Upper lobe of left lung (tissue), 6 donors: ENCODE data around the gene ELF4. TPM values are rescaled to one million over a fixed set of nuclear protein-coding genes. Genes with fewer than 3 reads are reported as not detected.

Source experiments
- ATAC-seq, 2 donors: fragments of 200-7000 bp; cut with Tn5 transposase; one replicate each; pipeline ENCODE4 v1.9.1; 2022; ENCODE audit warnings: mild to moderate bottlenecking in 2 of 2, moderate library complexity in 2 of 2; ENCODE audit not compliant: low FRiP score in 2 of 2
- DNase-seq, 2 donors: peaks; one replicate each; pipeline ENCODE4 v3.0.0-alpha.2; 2019 to 2020
- H3K27ac ChIP-seq, 4 donors: fragments of 200-600 bp; sonication (generic); one replicate each; pipeline ENCODE4 v1.5.1; 2016 to 2019
- H3K27me3 ChIP-seq, 4 donors: fragments of 200-600 bp; sonication (generic); one replicate each; pipeline ENCODE4 v1.5.1; 2017 to 2019
- H3K36me3 ChIP-seq, 4 donors: fragments of 200-600 bp; sonication (generic); one replicate each; pipeline ENCODE4 v1.5.1; 2016 to 2019
- H3K4me1 ChIP-seq, 4 donors: fragments of 200-600 bp; sonication (generic); one replicate each; pipeline ENCODE4 v1.5.1; 2018 to 2019
- H3K4me3 ChIP-seq, 4 donors: fragments of 200-600 bp; sonication (generic); one replicate each; pipeline ENCODE4 v1.5.1; 2017 to 2019; ENCODE audit warnings: mild to moderate bottlenecking in 2 of 4, moderate library complexity in 1 of 4
- H3K9me3 ChIP-seq, 4 donors: fragments of 200-600 bp; sonication (generic); one replicate each; pipeline ENCODE4 v1.5.1; 2018 to 2019
- CTCF ChIP-seq, 6 experiments: fragments of 450-650 bp in 4 of 6; fragments of 200-600 bp in 2 of 6; sonication (generic) in 2 of 6; IDR thresholded peaks; one replicate each; pipeline ENCODE4 v1.5.1; 2016 to 2019; ENCODE audit warnings: antibody characterized with exemption in 6 of 6
- EP300 ChIP-seq, 4 donors: sonication (generic); formaldehyde crosslinking; IDR thresholded peaks; one replicate each; pipeline ENCODE4 v1.5.1; 2017; ENCODE audit warnings: antibody characterized with exemption in 4 of 4, control low read depth in 2 of 4
- POLR2A ChIP-seq, 4 donors: fragments of 450-650 bp; IDR thresholded peaks; one replicate each; pipeline ENCODE4 v1.5.1; 2016 to 2017; ENCODE audit warnings: antibody characterized with exemption in 4 of 4, mild to moderate bottlenecking in 2 of 4
- POLR2AphosphoS5 ChIP-seq, 2 donors: sonication (generic); formaldehyde crosslinking; IDR thresholded peaks; one replicate each; pipeline ENCODE4 v1.5.1; 2017; ENCODE audit warnings: antibody characterized with exemption in 2 of 2
- WGBS, 2 donors: methylation state at CpG; one replicate each; pipeline ENCODE4 v1.1.5; 2017 to 2018; 5-methylcytosine and 5-hydroxymethylcytosine counted together
- total RNA-seq, 6 donors: library from RNA; depleted of rRNA in 4 of 6; stranded (reverse); fragments of >200 nt in 4 of 6; gene quantifications; one replicate each; pipeline versions ENCODE4 v1.1.0 to v1.2.1, GENCODE V29; 2016 to 2021
- donor health status: DM: no; HTN: no; CAD: no; lungs with moderate emphysema.
- donor health status: DM: no; HTN: yes; CAD: no; lungs with severe emphysema.

Gene ELF4
- total RNA-seq, 6 donors from 2014 or later = 13.6 to 31.0 (median 21.9) TPM

- Histone ChIP-seq H3K27me3 (no peaks in the 10 kb centered on the region), H3K4me1 (no peaks in the 10 kb centered on the region), H3K36me3 (peaks cover 0 to 71% (median 25%) of the 10 kb centered on the region in 4 donors), H3K9me3 (no peaks in the 10 kb centered on the region), H3K27ac (no peak overlapping the region), H3K4me3 (no peak overlapping the region)
- ATAC-seq (peak in 1 of 2 donors; percentile 63), DNase-seq (no peak)
- TF ChIP-seq EP300 (IDR thresholded peaks at IDR 0.05) (no peak), POLR2AphosphoS5 (IDR thresholded peaks at IDR 0.05) (no peak), CTCF (IDR thresholded peaks at IDR 0.05) (no peak), POLR2A (IDR thresholded peaks at IDR 0.05) (no peak)
- WGBS, 2 donors = 73% methylated on average over 2 of the region's 2 CpGs; no CpG with 5 or more reads in 1 of the 2 donors
Observed at GRCh38 chrX:130039847-130040246, 70.5 kb downstream of the ELF4 start.

- no peak for ATAC-seq
Observed at GRCh38 chrX:130034178-130034577, 76.1 kb downstream of the ELF4 start.

GRCh38 chrX:130032552-130032951, 77.7 kb downstream of the ELF4 start:
- no peaks in the 10 kb centered on the region for H3K9me3 ChIP-seq

More at GRCh38 chrX:130034178-130034577, 76.1 kb downstream of the ELF4 start:
- Histone ChIP-seq H3K27ac (no peak overlapping the region), H3K27me3 (no peaks in the 10 kb centered on the region), H3K9me3 (no peaks in the 10 kb centered on the region), H3K4me3 (no peak overlapping the region), H3K4me1 (no peaks in the 10 kb centered on the region), H3K36me3 (peaks cover 0 to 66% (median 20%) of the 10 kb centered on the region in 4 donors)
- 87 to 98% methylated on average over 6 to 7 of the region's 7 CpGs for WGBS, 2 donors
- DNase-seq = no peak
- TF ChIP-seq POLR2A (IDR thresholded peaks at IDR 0.05) (no peak), CTCF (IDR thresholded peaks at IDR 0.05) (no peak), EP300 (IDR thresholded peaks at IDR 0.05) (no peak), POLR2AphosphoS5 (IDR thresholded peaks at IDR 0.05) (no peak)

GRCh38 chrX:130030826-130031225, 79.5 kb downstream of the ELF4 start:
- ATAC-seq (no peak), DNase-seq (no peak)
- H3K9me3 ChIP-seq = no peaks in the 10 kb centered on the region
- H3K27me3 ChIP-seq = no peaks in the 10 kb centered on the region
- no peak for TF ChIP-seq POLR2AphosphoS5 (IDR thresholded peaks at IDR 0.05)
- TF ChIP-seq EP300 (IDR thresholded peaks at IDR 0.05) = no peak
- TF ChIP-seq POLR2A (IDR thresholded peaks at IDR 0.05) = no peak
- TF ChIP-seq CTCF (IDR thresholded peaks at IDR 0.05) = no peak
- H3K27ac ChIP-seq = no peak overlapping the region
- 75% methylated on average over 4 of the region's 4 CpGs; no CpG with 5 or more reads in 1 of the 2 donors for WGBS, 2 donors
- peaks cover 0 to 49% (median 8%) of the 10 kb centered on the region in 4 donors for H3K36me3 ChIP-seq
- H3K4me3 ChIP-seq = no peak overlapping the region
- no peaks in the 10 kb centered on the region for H3K4me1 ChIP-seq

More at GRCh38 chrX:130032552-130032951, 77.7 kb downstream of the ELF4 start:
- WGBS, 2 donors = 83 to 98% methylated on average over 3 of the region's 3 CpGs
- Histone ChIP-seq H3K27me3 (no peaks in the 10 kb centered on the region), H3K4me1 (no peaks in the 10 kb centered on the region), H3K4me3 (no peak overlapping the region), H3K36me3 (peaks cover 0 to 57% (median 12%) of the 10 kb centered on the region in 4 donors), H3K27ac (no peak overlapping the region)
- no peak for DNase-seq
- no peak for TF ChIP-seq POLR2A (IDR thresholded peaks at IDR 0.05)
- no peak for TF ChIP-seq POLR2AphosphoS5 (IDR thresholded peaks at IDR 0.05)
- no peak for TF ChIP-seq EP300 (IDR thresholded peaks at IDR 0.05)
- TF ChIP-seq CTCF (IDR thresholded peaks at IDR 0.05) = no peak
- no peak for ATAC-seq

- TF ChIP-seq CTCF (IDR thresholded peaks at IDR 0.05) (peak; percentile 28 to 69 (median 54)), POLR2A (IDR thresholded peaks at IDR 0.05) (no peak)
- ATAC-seq (peak in 1 of 2 donors; percentile 80), DNase-seq (peak; percentile 50 to 89)
- no peak overlapping the region for H3K4me3 ChIP-seq
- H3K36me3 ChIP-seq = peaks cover 0 to 45% (median 7%) of the 10 kb centered on the region in 4 donors
- 53 to 66% methylated on average over 5 of the region's 5 CpGs for WGBS, 2 donors
- H3K4me1 ChIP-seq = peaks cover 0 to 6% (median 2%) of the 10 kb centered on the region in 4 donors
- no peaks in the 10 kb centered on the region for H3K27me3 ChIP-seq
- no peaks in the 10 kb centered on the region for H3K9me3 ChIP-seq
- H3K27ac ChIP-seq = no peak overlapping the region
Observed at GRCh38 chrX:130028196-130028595, 82.1 kb downstream of the ELF4 start.
